ENCODE results near the gene RGL1.

The RGL1 gene

DNA sequence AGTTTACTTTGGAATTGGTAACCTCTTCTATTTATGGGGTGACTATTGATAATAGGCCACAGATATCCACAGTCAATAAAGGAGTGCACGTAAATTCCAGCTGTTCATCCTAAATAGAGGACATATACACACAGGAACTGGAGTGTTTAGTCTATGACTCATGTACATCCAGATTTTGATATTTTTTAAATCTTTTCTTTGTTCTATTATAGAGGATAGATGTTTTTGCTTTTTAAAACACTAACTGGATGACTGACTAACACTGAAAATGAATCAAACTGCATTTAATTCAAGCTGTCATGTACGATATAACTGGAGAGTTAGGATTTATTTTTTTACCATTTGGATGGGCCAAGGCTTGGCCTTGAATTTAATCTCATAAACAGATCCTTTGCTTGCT, 45.9 kb downstream of the RGL1 start:
- Mint-ChIP-seq H3K4me1 (ENCODE audit: low read depth) (peaks cover 3% of the 10 kb centered on the region), H3K27me3 (no peaks in the 10 kb centered on the region), H3K36me3 (ENCODE audit: low read depth) (no peaks in the 10 kb centered on the region), H3K9me3 (no peaks in the 10 kb centered on the region), H3K4me3 (no peak overlapping the region), H3K27ac (no peak overlapping the region)

- no peaks in the 10 kb centered on the region for H3K4me1 Mint-ChIP-seq (ENCODE audit: low read depth)
- H3K27ac Mint-ChIP-seq, result no peak overlapping the region
- no peaks in the 10 kb centered on the region for H3K9me3 Mint-ChIP-seq
- H3K4me3 Mint-ChIP-seq, result no peak overlapping the region
- H3K36me3 Mint-ChIP-seq (ENCODE audit: low read depth), result no peaks in the 10 kb centered on the region
- H3K27me3 Mint-ChIP-seq, result no peaks in the 10 kb centered on the region
Measured at GRCh38 chr1:183859119-183859518, 54.2 kb downstream of the RGL1 start.

- Mint-ChIP-seq H3K36me3 (ENCODE audit: low read depth) (no peaks in the 10 kb centered on the region), H3K9me3 (no peaks in the 10 kb centered on the region)
Measured at GRCh38 chr1:183859831-183860230, 54.9 kb downstream of the RGL1 start.

DNA sequence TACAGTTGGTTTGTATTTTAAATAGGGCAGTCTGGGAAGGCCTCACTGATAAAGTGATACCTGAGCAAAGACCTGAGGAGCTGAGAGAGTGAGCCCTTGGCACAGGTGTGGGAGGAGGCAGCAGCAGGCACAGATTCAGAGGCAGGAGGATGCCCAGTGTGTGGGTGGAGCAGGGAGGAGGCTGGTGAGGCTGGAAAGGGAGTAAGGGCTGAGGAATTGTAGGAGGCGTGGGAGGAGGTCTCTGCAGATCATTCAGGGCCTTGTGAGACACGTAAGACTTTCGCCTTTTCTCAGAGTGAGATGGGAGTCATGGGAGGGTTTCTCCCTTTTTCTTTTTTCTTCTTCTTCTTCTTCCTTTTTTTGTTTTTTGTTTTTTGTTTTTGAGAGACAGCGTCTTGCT, 58.0 kb downstream of the RGL1 start:
- H3K27ac Mint-ChIP-seq, result no peak overlapping the region
- H3K9me3 Mint-ChIP-seq, result no peaks in the 10 kb centered on the region
- no peaks in the 10 kb centered on the region for H3K4me1 Mint-ChIP-seq (ENCODE audit: low read depth)
- H3K27me3 Mint-ChIP-seq, result no peaks in the 10 kb centered on the region
- H3K36me3 Mint-ChIP-seq (ENCODE audit: low read depth), result no peaks in the 10 kb centered on the region
- H3K4me3 Mint-ChIP-seq, result no peak overlapping the region

More at GRCh38 chr1:183859831-183860230, 54.9 kb downstream of the RGL1 start:
- H3K4me3 Mint-ChIP-seq, result no peak overlapping the region
- no peaks in the 10 kb centered on the region for H3K27me3 Mint-ChIP-seq
- H3K4me1 Mint-ChIP-seq (ENCODE audit: low read depth), result no peaks in the 10 kb centered on the region
- H3K27ac Mint-ChIP-seq, result no peak overlapping the region

DNA sequence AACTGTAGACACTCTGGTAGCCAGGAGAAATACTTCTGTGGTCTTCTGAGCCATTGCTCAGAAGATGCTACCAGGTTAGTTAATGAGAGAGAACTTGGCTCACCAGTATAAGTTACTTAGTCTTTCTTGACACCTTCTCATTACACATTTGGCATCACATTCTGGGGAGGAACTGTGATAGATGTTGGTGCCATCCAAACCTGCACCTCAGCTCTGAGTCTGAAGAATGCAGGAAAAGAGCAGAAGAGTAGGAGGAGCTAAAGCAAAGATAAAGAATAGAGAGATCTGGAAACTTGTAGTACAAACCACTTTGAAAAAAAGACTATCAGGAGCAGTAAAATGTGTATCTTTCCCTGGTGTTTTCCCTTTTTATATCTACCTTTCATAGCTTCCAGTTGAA, 58.9 kb downstream of the RGL1 start:
- Mint-ChIP-seq H3K27ac (no peak overlapping the region), H3K4me1 (ENCODE audit: low read depth) (no peaks in the 10 kb centered on the region), H3K4me3 (no peak overlapping the region), H3K9me3 (no peaks in the 10 kb centered on the region), H3K27me3 (no peaks in the 10 kb centered on the region), H3K36me3 (ENCODE audit: low read depth) (no peaks in the 10 kb centered on the region)

- H3K27me3 Mint-ChIP-seq, result no peaks in the 10 kb centered on the region
- no peak overlapping the region for H3K4me3 Mint-ChIP-seq
- H3K36me3 Mint-ChIP-seq (ENCODE audit: low read depth), result no peaks in the 10 kb centered on the region
- no peak overlapping the region for H3K27ac Mint-ChIP-seq
- H3K4me1 Mint-ChIP-seq (ENCODE audit: low read depth), result no peaks in the 10 kb centered on the region
- H3K9me3 Mint-ChIP-seq, result no peaks in the 10 kb centered on the region
Measured at GRCh38 chr1:183864611-183865010, 59.7 kb downstream of the RGL1 start.

GRCh38 chr1:183869230-183869629, 64.3 kb downstream of the RGL1 start:
- peaks cover 17% of the 10 kb centered on the region for H3K4me1 Mint-ChIP-seq (ENCODE audit: low read depth)
- no peaks in the 10 kb centered on the region for H3K36me3 Mint-ChIP-seq (ENCODE audit: low read depth)
- no peaks in the 10 kb centered on the region for H3K9me3 Mint-ChIP-seq
- no peak overlapping the region for H3K27ac Mint-ChIP-seq
- no peaks in the 10 kb centered on the region for H3K27me3 Mint-ChIP-seq
- H3K4me3 Mint-ChIP-seq, result no peak overlapping the region

GRCh38 chr1:183869664-183870063, 64.7 kb downstream of the RGL1 start:
- Mint-ChIP-seq H3K36me3 (ENCODE audit: low read depth) (no peaks in the 10 kb centered on the region), H3K9me3 (no peaks in the 10 kb centered on the region), H3K27me3 (no peaks in the 10 kb centered on the region), H3K4me3 (no peak overlapping the region), H3K4me1 (ENCODE audit: low read depth) (peaks cover 21% of the 10 kb centered on the region), H3K27ac (no peak overlapping the region)

DNA sequence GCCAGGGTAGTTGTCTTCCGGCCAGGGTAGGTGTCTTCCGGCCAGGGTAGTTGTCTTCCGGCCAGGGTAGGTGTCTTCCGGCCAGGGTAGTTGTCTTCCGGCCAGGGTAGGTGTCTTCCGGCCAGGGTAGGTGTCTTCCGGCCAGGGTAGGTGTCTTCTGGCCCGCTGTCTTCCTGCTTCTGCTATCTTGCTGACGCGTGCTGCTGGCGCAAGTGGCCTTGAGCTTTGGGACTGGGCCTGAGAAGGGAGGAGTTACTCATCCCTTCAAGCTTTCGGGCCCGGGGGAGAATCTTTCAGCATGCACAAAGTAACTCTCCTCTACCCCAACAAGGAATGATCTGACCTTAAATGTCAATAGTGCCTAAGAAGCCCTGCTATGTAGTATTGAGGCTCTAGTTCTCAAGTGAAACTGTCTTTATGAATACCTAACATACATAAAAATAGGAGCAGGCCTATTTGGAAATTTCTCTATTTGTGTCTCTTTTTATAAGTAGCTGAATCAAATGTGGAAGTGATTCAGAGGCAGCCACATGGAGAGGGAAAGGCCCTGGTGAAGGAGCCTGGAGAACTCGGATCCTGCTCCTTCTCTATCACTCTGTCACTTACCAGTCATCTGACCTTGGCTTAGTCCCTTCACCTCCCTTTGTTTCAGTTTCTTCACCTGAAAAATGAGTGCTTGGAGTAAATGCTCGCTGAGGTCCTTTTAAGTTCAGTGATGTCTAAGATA, 65.6 kb downstream of the RGL1 start:
- H3K27ac Mint-ChIP-seq, result no peak overlapping the region
- H3K36me3 Mint-ChIP-seq (ENCODE audit: low read depth), result no peaks in the 10 kb centered on the region
- no peaks in the 10 kb centered on the region for H3K27me3 Mint-ChIP-seq
- H3K4me1 Mint-ChIP-seq (ENCODE audit: low read depth), result peaks cover 21% of the 10 kb centered on the region
- no peak overlapping the region for H3K4me3 Mint-ChIP-seq
- no peaks in the 10 kb centered on the region for H3K9me3 Mint-ChIP-seq

GRCh38 chr1:183871142-183871541, 66.2 kb downstream of the RGL1 start:
- Mint-ChIP-seq H3K27me3 (no peaks in the 10 kb centered on the region), H3K36me3 (ENCODE audit: low read depth) (no peaks in the 10 kb centered on the region), H3K27ac (no peak overlapping the region), H3K4me3 (no peak overlapping the region), H3K9me3 (no peaks in the 10 kb centered on the region), H3K4me1 (ENCODE audit: low read depth) (peaks cover 21% of the 10 kb centered on the region)

GRCh38 chr1:183871601-183872000, 66.7 kb downstream of the RGL1 start:
- Mint-ChIP-seq H3K4me3 (no peak overlapping the region), H3K9me3 (no peaks in the 10 kb centered on the region), H3K4me1 (ENCODE audit: low read depth) (peaks cover 21% of the 10 kb centered on the region), H3K27me3 (no peaks in the 10 kb centered on the region), H3K27ac (no peak overlapping the region), H3K36me3 (ENCODE audit: low read depth) (no peaks in the 10 kb centered on the region)

DNA sequence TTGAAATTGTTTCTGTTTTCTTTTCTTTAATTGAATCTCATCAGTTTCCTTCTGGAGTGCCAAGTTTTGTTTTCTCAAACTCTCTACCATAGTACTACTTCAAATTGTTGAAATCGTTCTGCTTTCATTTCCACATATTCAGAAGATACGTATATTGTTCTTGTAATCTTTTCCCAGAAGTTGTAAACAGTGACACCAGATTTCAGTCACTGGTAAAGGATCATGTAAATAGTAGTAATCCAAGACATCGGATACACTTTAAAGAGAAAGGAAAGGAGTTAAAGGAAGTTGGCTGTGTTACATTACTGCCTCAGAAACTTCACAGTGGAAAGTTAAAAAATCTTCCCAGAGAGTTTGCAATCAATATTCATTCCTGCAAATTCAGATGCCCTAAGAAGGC, 67.5 kb downstream of the RGL1 start:
- Mint-ChIP-seq H3K27ac (no peak overlapping the region), H3K36me3 (ENCODE audit: low read depth) (no peaks in the 10 kb centered on the region)

DNA sequence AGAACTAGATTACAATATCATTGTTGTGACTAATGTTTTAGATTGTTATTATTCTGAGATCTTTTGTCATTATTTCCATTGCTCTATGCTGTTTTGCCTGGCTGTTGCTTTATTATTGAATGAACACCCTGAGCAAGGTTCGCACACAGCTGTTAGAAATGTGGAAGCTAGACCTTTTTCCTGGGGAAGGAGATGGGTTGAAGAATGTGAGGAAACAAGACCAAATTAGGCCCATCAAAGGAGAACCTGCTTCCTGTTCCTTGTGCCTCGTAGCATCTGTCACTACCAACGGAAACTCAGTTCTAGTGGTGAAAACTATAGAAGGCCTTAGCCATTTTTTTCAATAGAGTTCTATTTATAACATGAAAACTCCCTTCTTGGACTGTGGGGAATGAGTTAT, 68.7 kb downstream of the RGL1 start:
- Mint-ChIP-seq H3K4me1 (ENCODE audit: low read depth) (peaks cover 21% of the 10 kb centered on the region), H3K9me3 (no peaks in the 10 kb centered on the region), H3K27me3 (no peaks in the 10 kb centered on the region), H3K36me3 (ENCODE audit: low read depth) (no peaks in the 10 kb centered on the region), H3K4me3 (no peak overlapping the region), H3K27ac (no peak overlapping the region)

More for the DNA sequence above, 67.5 kb downstream of the RGL1 start:
- H3K4me1 Mint-ChIP-seq (ENCODE audit: low read depth), result peaks cover 21% of the 10 kb centered on the region
- no peaks in the 10 kb centered on the region for H3K27me3 Mint-ChIP-seq
- no peaks in the 10 kb centered on the region for H3K9me3 Mint-ChIP-seq
- H3K4me3 Mint-ChIP-seq, result no peak overlapping the region

- Mint-ChIP-seq H3K4me1 (ENCODE audit: low read depth) (peaks cover 21% of the 10 kb centered on the region), H3K4me3 (no peak overlapping the region), H3K9me3 (no peaks in the 10 kb centered on the region), H3K36me3 (ENCODE audit: low read depth) (no peaks in the 10 kb centered on the region), H3K27me3 (no peaks in the 10 kb centered on the region), H3K27ac (no peak overlapping the region)
Measured at GRCh38 chr1:183876309-183876708, 71.4 kb downstream of the RGL1 start.

DNA sequence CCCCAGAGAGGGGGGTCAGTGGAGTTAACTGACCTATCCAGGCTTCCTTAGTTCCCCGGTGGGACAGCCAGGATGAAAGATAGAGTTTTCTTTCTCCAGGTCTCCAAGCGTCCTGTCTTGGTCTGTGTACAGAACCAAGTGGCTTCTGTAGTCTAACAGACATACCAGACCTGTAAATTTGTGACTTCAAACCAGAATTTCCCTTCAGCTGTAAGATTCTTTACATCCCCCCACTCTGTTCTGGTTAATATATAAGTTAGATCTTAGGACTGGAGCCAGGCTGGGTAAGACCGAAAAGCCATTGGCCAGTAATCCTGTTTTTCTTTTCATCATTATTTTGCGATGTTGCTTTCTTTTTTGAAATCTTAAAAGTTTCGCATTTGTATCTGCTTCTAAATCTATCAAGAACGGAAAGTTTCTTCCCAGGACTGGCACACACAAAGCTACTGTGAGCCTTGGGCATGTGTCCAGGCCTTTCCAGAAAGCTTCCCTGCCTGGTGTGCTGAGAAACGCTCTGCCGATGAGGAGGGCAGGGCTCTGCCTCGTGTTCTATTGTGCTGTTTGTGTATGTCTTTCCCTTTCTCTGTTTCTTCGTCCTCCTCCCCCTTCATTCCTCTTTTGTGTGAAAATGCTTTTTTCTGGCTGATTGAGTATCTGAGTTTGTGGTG, 72.3 kb downstream of the RGL1 start:
- no peaks in the 10 kb centered on the region for H3K36me3 Mint-ChIP-seq (ENCODE audit: low read depth)
- no peaks in the 10 kb centered on the region for H3K9me3 Mint-ChIP-seq
- peaks cover 21% of the 10 kb centered on the region for H3K4me1 Mint-ChIP-seq (ENCODE audit: low read depth)
- H3K27me3 Mint-ChIP-seq, result no peaks in the 10 kb centered on the region
- H3K27ac Mint-ChIP-seq, result no peak overlapping the region
- no peak overlapping the region for H3K4me3 Mint-ChIP-seq

- H3K4me1 Mint-ChIP-seq (ENCODE audit: low read depth), result peaks cover 2% of the 10 kb centered on the region
- H3K27me3 Mint-ChIP-seq, result no peaks in the 10 kb centered on the region
- no peak overlapping the region for H3K4me3 Mint-ChIP-seq
- H3K36me3 Mint-ChIP-seq (ENCODE audit: low read depth), result no peaks in the 10 kb centered on the region
- no peak overlapping the region for H3K27ac Mint-ChIP-seq
- H3K9me3 Mint-ChIP-seq, result no peaks in the 10 kb centered on the region
Measured at GRCh38 chr1:183879494-183879893, 74.6 kb downstream of the RGL1 start.
